GM12878 (cell line): Measurements from ENCODE around the gene GCDH.

Experiments
- BACH1 ChIP-seq: fragments of 450-650 bp; IDR thresholded peaks from 2 replicates; pipeline ENCODE4 v1.6.1; 2017; ENCODE audit warnings: mild to moderate bottlenecking, borderline replicate concordance
- CHD4 ChIP-seq: fragments of 200-600 bp; sonication (generic); IDR thresholded peaks from 2 replicates; pipeline ENCODE4 v1.6.1; 2016; ENCODE audit warnings: mild to moderate bottlenecking
- CTCF ChIP-seq, 3 experiments: IDR thresholded peaks in 2 of 3; conservative IDR thresholded peaks in 1 of 3; 2 replicates each; pipeline ENCODE4 v1.5.1; 2011; ENCODE audit warnings: low read depth in 3 of 3, low read length in 3 of 3, mild to moderate bottlenecking in 3 of 3, control low read depth in 2 of 3, moderate library complexity in 2 of 3, inconsistent platforms in 1 of 3, mixed read lengths in 1 of 3; ENCODE audit not compliant: control insufficient read depth in 2 of 3, insufficient read depth in 1 of 3; ENCODE audit errors: extremely low read depth in 1 of 3
- EZH2 ChIP-seq: IDR thresholded peaks from 2 replicates; pipeline ENCODE4 v1.6.1; 2012; ENCODE audit warnings: low read depth, mild to moderate bottlenecking, control low read depth, inconsistent platforms, low read length, borderline replicate concordance; ENCODE audit not compliant: control insufficient read depth
- MAX ChIP-seq: IDR thresholded peaks from 2 replicates; pipeline ENCODE4 v1.6.1; 2012; ENCODE audit warnings: low read depth, low read length, improper control_type of control experiment
- NRF1 ChIP-seq: conservative IDR thresholded peaks from 2 replicates; pipeline ENCODE4 v1.6.1; 2011; ENCODE audit warnings: mild to moderate bottlenecking, low read depth, low read length, improper control_type of control experiment
- POLR2AphosphoS5 ChIP-seq: IDR thresholded peaks from 2 replicates; pipeline ENCODE4 v1.6.1; 2011; ENCODE audit warnings: mild to moderate bottlenecking, low read length, inconsistent platforms
- SUZ12 ChIP-seq: fragments of 200-600 bp; sonication (generic); IDR thresholded peaks from one replicate; pipeline ENCODE4 v1.6.1; 2018; ENCODE audit warnings: antibody characterized with exemption, mild to moderate bottlenecking; ENCODE audit not compliant: unreplicated experiment
- ZBTB11 ChIP-seq: fragments of 450-650 bp; formaldehyde crosslinking; IDR thresholded peaks from 2 replicates; pipeline ENCODE4 v1.5.0; 2022; ENCODE audit warnings: mild to moderate bottlenecking, missing genetic modification characterization
- ZNF384 ChIP-seq: IDR thresholded peaks from 2 replicates; pipeline ENCODE4 v1.6.1; 2012; ENCODE audit warnings: low read depth, mild to moderate bottlenecking, low read length, improper control_type of control experiment, borderline replicate concordance
- ZZZ3 ChIP-seq: IDR thresholded peaks from 2 replicates; pipeline ENCODE4 v1.6.1; 2011; ENCODE audit warnings: low read depth; ENCODE audit not compliant: control insufficient read depth, insufficient read length

GRCh38 chr19:12885749-12886650 is 5.0 kb upstream of the GCDH start:
- TF ChIP-seq NRF1 (no peak), CHD4 (no peak), CTCF (IDR thresholded peaks at IDR 0.05 in 2 of 3, conservative IDR thresholded peaks at IDR 0.05 in 1 of 3; ENCODE audit: control insufficient read depth in 2 of 3, extremely low read depth in 1 of 3, insufficient read depth in 1 of 3, low read depth in 3 of 3, low read length in 3 of 3) (no peak), EZH2 (no peak), ZBTB11 (CRISPR knock-in tag) (no peak), MAX (no peak), ZNF384 (no peak), POLR2AphosphoS5 (no peak), BACH1 (no peak), SUZ12 (no peak), ZZZ3 (no peak)
